ENCODE measurements around the gene PKN2. TPM values are rescaled to one million over a fixed set of nuclear protein-coding genes. Genes with fewer than 3 reads are reported as not detected.

The PKN2 gene
- total RNA-seq, 1 experiment from 2014 or later: 32.6 TPM

DNA sequence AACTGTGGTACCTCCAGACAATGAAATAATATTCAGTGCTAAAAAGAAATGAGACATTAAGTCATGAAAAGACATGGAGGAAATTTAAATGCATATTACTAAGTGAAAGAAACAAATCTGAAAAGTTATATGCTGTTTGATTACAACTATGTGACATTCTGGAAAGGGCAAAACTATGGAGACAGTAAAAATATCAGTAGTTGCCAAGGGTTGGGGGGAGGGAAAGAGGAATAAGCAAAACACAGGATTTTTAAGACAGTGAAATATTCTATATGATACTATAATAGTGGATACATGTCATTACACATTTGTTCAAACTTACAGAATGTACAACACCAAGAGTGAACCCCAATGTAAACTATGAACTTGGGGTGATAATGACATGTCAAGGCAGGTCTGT, 38.2 kb upstream of the PKN2 start:
- no peak for ATAC-seq
- Mint-ChIP-seq H3K4me3 (no peak overlapping the region), H3K27me3 (ENCODE audit: low read depth) (no peaks in the 10 kb centered on the region; the same call in 1 of the 2 replicates), H3K27ac (no peak overlapping the region), H3K4me1 (peaks cover 33% of the 10 kb centered on the region), H3K9me3 (no peaks in the 10 kb centered on the region), H3K36me3 (no peaks in the 10 kb centered on the region)
- ChIA-PET CTCF (interaction anchor here (2.2 kb wide), 1 partner anchor 10 kb away, joined by 21 read pairs; no protein-coding TSS in a partner anchor), POLR2A (no interaction called here)
- DNase-seq (ENCODE audit: low spot score): no peak
- TF ChIP-seq MYBL2 (CRISPR knock-in tag; IDR thresholded peaks at IDR 0.05): no peak
- TF ChIP-seq ZBTB21 (CRISPR knock-in tag; IDR thresholded peaks at IDR 0.05; ENCODE audit: borderline replicate concordance): no peak
- TF ChIP-seq, protein P1, sequence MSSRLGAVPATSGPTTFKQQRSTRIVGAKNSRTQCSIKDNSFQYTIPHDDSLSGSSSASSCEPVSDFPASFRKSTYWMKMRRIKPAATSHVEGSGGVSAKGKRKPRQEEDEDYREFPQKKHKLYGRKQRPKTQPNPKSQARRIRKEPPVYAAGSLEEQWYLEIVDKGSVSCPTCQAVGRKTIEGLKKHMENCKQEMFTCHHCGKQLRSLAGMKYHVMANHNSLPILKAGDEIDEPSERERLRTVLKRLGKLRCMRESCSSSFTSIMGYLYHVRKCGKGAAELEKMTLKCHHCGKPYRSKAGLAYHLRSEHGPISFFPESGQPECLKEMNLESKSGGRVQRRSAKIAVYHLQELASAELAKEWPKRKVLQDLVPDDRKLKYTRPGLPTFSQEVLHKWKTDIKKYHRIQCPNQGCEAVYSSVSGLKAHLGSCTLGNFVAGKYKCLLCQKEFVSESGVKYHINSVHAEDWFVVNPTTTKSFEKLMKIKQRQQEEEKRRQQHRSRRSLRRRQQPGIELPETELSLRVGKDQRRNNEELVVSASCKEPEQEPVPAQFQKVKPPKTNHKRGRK (CRISPR knock-in tag; IDR thresholded peaks at IDR 0.05; ENCODE audit: borderline replicate concordance): no peak
- TF ChIP-seq ZNF263 (CRISPR knock-in tag; IDR thresholded peaks at IDR 0.05; ENCODE audit: low read depth): no peak
- TF ChIP-seq, protein P2, sequence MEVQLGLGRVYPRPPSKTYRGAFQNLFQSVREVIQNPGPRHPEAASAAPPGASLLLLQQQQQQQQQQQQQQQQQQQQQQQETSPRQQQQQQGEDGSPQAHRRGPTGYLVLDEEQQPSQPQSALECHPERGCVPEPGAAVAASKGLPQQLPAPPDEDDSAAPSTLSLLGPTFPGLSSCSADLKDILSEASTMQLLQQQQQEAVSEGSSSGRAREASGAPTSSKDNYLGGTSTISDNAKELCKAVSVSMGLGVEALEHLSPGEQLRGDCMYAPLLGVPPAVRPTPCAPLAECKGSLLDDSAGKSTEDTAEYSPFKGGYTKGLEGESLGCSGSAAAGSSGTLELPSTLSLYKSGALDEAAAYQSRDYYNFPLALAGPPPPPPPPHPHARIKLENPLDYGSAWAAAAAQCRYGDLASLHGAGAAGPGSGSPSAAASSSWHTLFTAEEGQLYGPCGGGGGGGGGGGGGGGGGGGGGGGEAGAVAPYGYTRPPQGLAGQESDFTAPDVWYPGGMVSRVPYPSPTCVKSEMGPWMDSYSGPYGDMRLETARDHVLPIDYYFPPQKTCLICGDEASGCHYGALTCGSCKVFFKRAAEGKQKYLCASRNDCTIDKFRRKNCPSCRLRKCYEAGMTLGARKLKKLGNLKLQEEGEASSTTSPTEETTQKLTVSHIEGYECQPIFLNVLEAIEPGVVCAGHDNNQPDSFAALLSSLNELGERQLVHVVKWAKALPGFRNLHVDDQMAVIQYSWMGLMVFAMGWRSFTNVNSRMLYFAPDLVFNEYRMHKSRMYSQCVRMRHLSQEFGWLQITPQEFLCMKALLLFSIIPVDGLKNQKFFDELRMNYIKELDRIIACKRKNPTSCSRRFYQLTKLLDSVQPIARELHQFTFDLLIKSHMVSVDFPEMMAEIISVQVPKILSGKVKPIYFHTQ (CRISPR knock-in tag; IDR thresholded peaks at IDR 0.05): no peak
- TF ChIP-seq PRRX2 (CRISPR knock-in tag; IDR thresholded peaks at IDR 0.05): no peak
- no peak for TF ChIP-seq ELF4 (CRISPR knock-in tag; IDR thresholded peaks at IDR 0.05; ENCODE audit: low read depth)
- TF ChIP-seq, protein P3, sequence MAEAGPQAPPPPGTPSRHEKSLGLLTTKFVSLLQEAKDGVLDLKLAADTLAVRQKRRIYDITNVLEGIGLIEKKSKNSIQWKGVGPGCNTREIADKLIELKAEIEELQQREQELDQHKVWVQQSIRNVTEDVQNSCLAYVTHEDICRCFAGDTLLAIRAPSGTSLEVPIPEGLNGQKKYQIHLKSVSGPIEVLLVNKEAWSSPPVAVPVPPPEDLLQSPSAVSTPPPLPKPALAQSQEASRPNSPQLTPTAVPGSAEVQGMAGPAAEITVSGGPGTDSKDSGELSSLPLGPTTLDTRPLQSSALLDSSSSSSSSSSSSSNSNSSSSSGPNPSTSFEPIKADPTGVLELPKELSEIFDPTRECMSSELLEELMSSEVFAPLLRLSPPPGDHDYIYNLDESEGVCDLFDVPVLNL (CRISPR knock-in tag; IDR thresholded peaks at IDR 0.05; ENCODE audit: borderline replicate concordance, low read depth): no peak
- no peak for TF ChIP-seq MXD4 (CRISPR knock-in tag; IDR thresholded peaks at IDR 0.05; ENCODE audit: borderline replicate concordance)
- TF ChIP-seq CBFB (CRISPR knock-in tag; IDR thresholded peaks at IDR 0.05; ENCODE audit: low read depth): no peak
- TF ChIP-seq, protein P4, sequence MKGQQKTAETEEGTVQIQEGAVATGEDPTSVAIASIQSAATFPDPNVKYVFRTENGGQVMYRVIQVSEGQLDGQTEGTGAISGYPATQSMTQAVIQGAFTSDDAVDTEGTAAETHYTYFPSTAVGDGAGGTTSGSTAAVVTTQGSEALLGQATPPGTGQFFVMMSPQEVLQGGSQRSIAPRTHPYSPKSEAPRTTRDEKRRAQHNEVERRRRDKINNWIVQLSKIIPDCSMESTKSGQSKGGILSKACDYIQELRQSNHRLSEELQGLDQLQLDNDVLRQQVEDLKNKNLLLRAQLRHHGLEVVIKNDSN (CRISPR knock-in tag; IDR thresholded peaks at IDR 0.05): no peak
- no peak for TF ChIP-seq RELA (CRISPR knock-in tag; IDR thresholded peaks at IDR 0.05; ENCODE audit: borderline replicate concordance)

DNA sequence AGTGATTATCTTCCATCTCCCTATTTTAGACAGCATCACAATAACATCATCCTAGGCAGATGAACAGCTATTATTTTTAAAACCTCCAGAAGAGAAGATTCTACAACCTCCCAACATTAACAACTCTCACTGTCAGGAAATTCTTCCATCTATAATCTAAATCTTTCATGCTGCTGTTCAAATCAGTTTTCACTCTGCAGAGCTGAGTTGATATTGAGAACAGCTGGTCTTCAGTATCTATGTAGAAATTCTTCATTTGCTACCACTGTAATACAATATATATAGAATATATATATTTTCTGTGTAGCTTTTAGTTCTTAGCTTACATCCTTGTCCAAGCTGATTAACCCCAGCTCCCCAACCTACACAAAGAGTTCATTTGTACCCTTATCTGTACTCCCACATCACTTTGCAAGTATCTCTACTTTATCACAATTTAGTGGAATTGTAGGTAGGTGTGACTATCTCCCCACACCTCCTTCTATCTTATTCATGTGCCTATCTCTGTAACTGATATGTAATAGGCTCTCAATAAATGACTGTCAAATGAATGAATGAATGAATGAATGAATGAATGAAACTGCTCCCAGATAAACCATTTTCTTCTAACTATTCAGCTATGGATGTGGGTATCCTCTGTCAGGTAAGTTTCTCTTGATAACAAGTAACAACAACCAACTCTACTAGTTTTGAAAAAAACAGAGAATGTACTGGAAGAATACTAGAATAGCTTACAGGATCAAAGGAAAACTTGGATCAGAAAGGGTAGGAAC, 37.4 kb upstream of the PKN2 start:
- ChIA-PET POLR2A (no interaction called here), CTCF (interaction anchor here (1.5 to 2.2 kb wide), 2 partner anchors 9 to 39 kb away, joined by 4 to 21 read pairs; no protein-coding TSS in a partner anchor)
- Mint-ChIP-seq H3K9me3 (no peaks in the 10 kb centered on the region), H3K27me3 (ENCODE audit: low read depth) (no peaks in the 10 kb centered on the region; the same call in 1 of the 2 replicates), H3K36me3 (no peaks in the 10 kb centered on the region), H3K27ac (no peak overlapping the region), H3K4me3 (no peak overlapping the region), H3K4me1 (peaks cover 35% of the 10 kb centered on the region)
- DNase-seq (ENCODE audit: low spot score): no peak
- no peak for ATAC-seq
- no peak for TF ChIP-seq NFE2L1 (CRISPR knock-in tag; IDR thresholded peaks at IDR 0.05)
- TF ChIP-seq TCF7 (CRISPR knock-in tag; IDR thresholded peaks at IDR 0.05; ENCODE audit: low read depth): no peak
- no peak for TF ChIP-seq CBFB (CRISPR knock-in tag; IDR thresholded peaks at IDR 0.05; ENCODE audit: low read depth)
- TF ChIP-seq, protein P2 (CRISPR knock-in tag; IDR thresholded peaks at IDR 0.05): no peak
- TF ChIP-seq ZNF138 (CRISPR knock-in tag; conservative IDR thresholded peaks at IDR 0.05): no peak
- TF ChIP-seq ZNF317 (CRISPR knock-in tag; IDR thresholded peaks at IDR 0.05; ENCODE audit: borderline replicate concordance, low read depth): no peak
- TF ChIP-seq TP53 (CRISPR knock-in tag; IDR thresholded peaks at IDR 0.05): no peak
- TF ChIP-seq FOXK1 (CRISPR knock-in tag; IDR thresholded peaks at IDR 0.05): no peak
- no peak for TF ChIP-seq MYBL2 (CRISPR knock-in tag; IDR thresholded peaks at IDR 0.05)
- TF ChIP-seq TEAD4 (CRISPR knock-in tag; IDR thresholded peaks at IDR 0.05): no peak
- no peak for TF ChIP-seq RELA (CRISPR knock-in tag; IDR thresholded peaks at IDR 0.05; ENCODE audit: borderline replicate concordance)
- TF ChIP-seq, protein P5, sequence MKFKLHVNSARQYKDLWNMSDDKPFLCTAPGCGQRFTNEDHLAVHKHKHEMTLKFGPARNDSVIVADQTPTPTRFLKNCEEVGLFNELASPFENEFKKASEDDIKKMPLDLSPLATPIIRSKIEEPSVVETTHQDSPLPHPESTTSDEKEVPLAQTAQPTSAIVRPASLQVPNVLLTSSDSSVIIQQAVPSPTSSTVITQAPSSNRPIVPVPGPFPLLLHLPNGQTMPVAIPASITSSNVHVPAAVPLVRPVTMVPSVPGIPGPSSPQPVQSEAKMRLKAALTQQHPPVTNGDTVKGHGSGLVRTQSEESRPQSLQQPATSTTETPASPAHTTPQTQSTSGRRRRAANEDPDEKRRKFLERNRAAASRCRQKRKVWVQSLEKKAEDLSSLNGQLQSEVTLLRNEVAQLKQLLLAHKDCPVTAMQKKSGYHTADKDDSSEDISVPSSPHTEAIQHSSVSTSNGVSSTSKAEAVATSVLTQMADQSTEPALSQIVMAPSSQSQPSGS (CRISPR knock-in tag; IDR thresholded peaks at IDR 0.05; ENCODE audit: borderline replicate concordance, low read depth): no peak
- TF ChIP-seq, protein P6, sequence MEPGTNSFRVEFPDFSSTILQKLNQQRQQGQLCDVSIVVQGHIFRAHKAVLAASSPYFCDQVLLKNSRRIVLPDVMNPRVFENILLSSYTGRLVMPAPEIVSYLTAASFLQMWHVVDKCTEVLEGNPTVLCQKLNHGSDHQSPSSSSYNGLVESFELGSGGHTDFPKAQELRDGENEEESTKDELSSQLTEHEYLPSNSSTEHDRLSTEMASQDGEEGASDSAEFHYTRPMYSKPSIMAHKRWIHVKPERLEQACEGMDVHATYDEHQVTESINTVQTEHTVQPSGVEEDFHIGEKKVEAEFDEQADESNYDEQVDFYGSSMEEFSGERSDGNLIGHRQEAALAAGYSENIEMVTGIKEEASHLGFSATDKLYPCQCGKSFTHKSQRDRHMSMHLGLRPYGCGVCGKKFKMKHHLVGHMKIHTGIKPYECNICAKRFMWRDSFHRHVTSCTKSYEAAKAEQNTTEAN (CRISPR knock-in tag; IDR thresholded peaks at IDR 0.05): no peak

Data from WTC11 (cell line).